Nephron (organoid): ENCODE data around the gene GMDS.

Experiments used
- H3K27ac Mint-ChIP-seq, 3 experiments: 2 replicates each; pipeline ENCODE4 v1.8.0; 2020; ENCODE audit warnings: mixed read lengths in 3 of 3, mild to moderate bottlenecking in 2 of 3, moderate library complexity in 1 of 3
- H3K27me3 Mint-ChIP-seq: 2 replicates; pipeline ENCODE4 v1.8.0; 2021; ENCODE audit warnings: low read depth, mild to moderate bottlenecking, moderate library complexity, mixed read lengths
- H3K36me3 Mint-ChIP-seq: 2 replicates; pipeline ENCODE4 v1.8.0; 2020; ENCODE audit warnings: low read depth, mixed read lengths
- H3K4me1 Mint-ChIP-seq: 2 replicates; pipeline ENCODE4 v1.8.0; 2020; ENCODE audit warnings: mixed read lengths
- H3K4me3 Mint-ChIP-seq, 3 experiments: 2 replicates each; pipeline ENCODE4 v1.8.0; 2020; ENCODE audit warnings: mild to moderate bottlenecking in 3 of 3, mixed read lengths in 3 of 3, moderate library complexity in 2 of 3
- H3K9me3 Mint-ChIP-seq: 2 replicates; pipeline ENCODE4 v1.8.0; 2020; ENCODE audit warnings: mixed read lengths
- CTCF ChIP-seq, 3 experiments: fragments of 200-600 bp; sonication (generic); IDR thresholded peaks; one replicate each; pipeline ENCODE4 v1.5.0; 2021; ENCODE audit warnings: antibody characterized with exemption in 3 of 3; ENCODE audit not compliant: unreplicated experiment in 3 of 3

The GMDS gene

GRCh38 chr6:1636971-1637871 is 608.2 kb downstream of the GMDS start:
- H3K9me3 Mint-ChIP-seq: no peaks in the 10 kb centered on the region
- peaks cover 23% of the 10 kb centered on the region for H3K27me3 Mint-ChIP-seq
- peaks cover 20% of the 10 kb centered on the region for H3K4me1 Mint-ChIP-seq
- no peak for TF ChIP-seq CTCF (IDR thresholded peaks at IDR 0.05; ENCODE audit: unreplicated experiment in 3 of 3)
- H3K27ac Mint-ChIP-seq: no peak overlapping the region
- no peak overlapping the region for H3K4me3 Mint-ChIP-seq
- peaks cover 2% of the 10 kb centered on the region for H3K36me3 Mint-ChIP-seq

- no peak for TF ChIP-seq CTCF (IDR thresholded peaks at IDR 0.05; ENCODE audit: unreplicated experiment in 3 of 3)
- H3K4me3 Mint-ChIP-seq: no peak overlapping the region
- peaks cover 20% of the 10 kb centered on the region for H3K4me1 Mint-ChIP-seq
- peaks cover 5% of the 10 kb centered on the region for H3K36me3 Mint-ChIP-seq
- H3K27me3 Mint-ChIP-seq: peaks cover 28% of the 10 kb centered on the region
- no peak overlapping the region for H3K27ac Mint-ChIP-seq
- no peaks in the 10 kb centered on the region for H3K9me3 Mint-ChIP-seq
Measured at GRCh38 chr6:1636272-1636825, 609.1 kb downstream of the GMDS start.

- Mint-ChIP-seq H3K27ac (no peak overlapping the region), H3K9me3 (no peaks in the 10 kb centered on the region), H3K36me3 (peaks cover 5% of the 10 kb centered on the region), H3K27me3 (peaks cover 33% of the 10 kb centered on the region), H3K4me1 (peaks cover 24% of the 10 kb centered on the region), H3K4me3 (no peak overlapping the region)
- TF ChIP-seq CTCF (IDR thresholded peaks at IDR 0.05; ENCODE audit: unreplicated experiment in 3 of 3): no peak
Measured at GRCh38 chr6:1635305-1636010, 609.9 kb downstream of the GMDS start.

GRCh38 chr6:1634081-1634480 is 611.3 kb downstream of the GMDS start:
- H3K9me3 Mint-ChIP-seq: no peaks in the 10 kb centered on the region
- no peak overlapping the region for H3K4me3 Mint-ChIP-seq
- H3K4me1 Mint-ChIP-seq: peaks cover 26% of the 10 kb centered on the region
- peaks cover 5% of the 10 kb centered on the region for H3K36me3 Mint-ChIP-seq
- peak overlapping the region in 1 of 3 experiments; percentile 38 for H3K27ac Mint-ChIP-seq
- H3K27me3 Mint-ChIP-seq: peaks cover 38% of the 10 kb centered on the region
- TF ChIP-seq CTCF (IDR thresholded peaks at IDR 0.05; ENCODE audit: unreplicated experiment in 3 of 3): no peak

- peaks cover 26% of the 10 kb centered on the region for H3K4me1 Mint-ChIP-seq
- H3K27me3 Mint-ChIP-seq: peaks cover 38% of the 10 kb centered on the region
- H3K27ac Mint-ChIP-seq: no peak overlapping the region
- TF ChIP-seq CTCF (IDR thresholded peaks at IDR 0.05; ENCODE audit: unreplicated experiment in 3 of 3): no peak
- peaks cover 5% of the 10 kb centered on the region for H3K36me3 Mint-ChIP-seq
- no peak overlapping the region for H3K4me3 Mint-ChIP-seq
- H3K9me3 Mint-ChIP-seq: no peaks in the 10 kb centered on the region
Measured at GRCh38 chr6:1633366-1634021, 611.9 kb downstream of the GMDS start.
